SK-N-SH treated with all-trans-retinoic acid at 6 μM for 48 hours (cell line): ENCODE results near the gene CA5A.

Experiments used
- ATAC-seq: fragments of 200-7000 bp; cut with Tn5 transposase; 3 replicates; pipeline ENCODE4 v1.9.1; 2020; ENCODE audit warnings: mild to moderate bottlenecking, moderate library complexity
- ARNTL ChIP-seq: fragments of 450-650 bp; formaldehyde crosslinking; IDR thresholded peaks from 2 replicates; pipeline ENCODE4 v1.5.0; 2020; ENCODE audit warnings: low read depth, mild to moderate bottlenecking, moderate library complexity, borderline replicate concordance
- BACH2 ChIP-seq: fragments of 250-450 bp; sonication (Bioruptor Pico); IDR thresholded peaks from 2 replicates; pipeline ENCODE4 v1.9.0; 2021; ENCODE audit warnings: mild to moderate bottlenecking, borderline replicate concordance
- CSDC2 ChIP-seq: fragments of 250-450 bp; sonication (Bioruptor Pico); IDR thresholded peaks from 2 replicates; pipeline ENCODE4 v1.5.0; 2020; ENCODE audit warnings: mild to moderate bottlenecking, moderate library complexity
- ESRRG ChIP-seq: fragments of 250-450 bp; sonication (Bioruptor Pico); IDR thresholded peaks from 2 replicates; pipeline ENCODE4 v1.6.1; 2021; ENCODE audit warnings: mild to moderate bottlenecking
- ISL1 ChIP-seq: fragments of 250-450 bp; sonication (Bioruptor Pico); IDR thresholded peaks from 2 replicates; pipeline ENCODE4 v2.1.2; 2022; ENCODE audit warnings: mild to moderate bottlenecking, moderate library complexity
- RARB ChIP-seq: fragments of 250-450 bp; sonication (Bioruptor Pico); IDR thresholded peaks from 2 replicates; pipeline ENCODE4 v1.8.0; 2021; ENCODE audit warnings: mild to moderate bottlenecking, moderate library complexity
- SNAI2 ChIP-seq: fragments of 250-450 bp; sonication (Bioruptor Pico); IDR thresholded peaks from 2 replicates; pipeline ENCODE4 v1.5.0; 2020; ENCODE audit warnings: mild to moderate bottlenecking, moderate library complexity
- TOX ChIP-seq: fragments of 250-450 bp; sonication (Bioruptor Pico); IDR thresholded peaks from 2 replicates; pipeline ENCODE4 v1.8.0; 2021; ENCODE audit warnings: mild to moderate bottlenecking, moderate library complexity, borderline replicate concordance
- ZC3H10 ChIP-seq: fragments of 250-450 bp; sonication (Bioruptor Pico); IDR thresholded peaks from 2 replicates; pipeline ENCODE4 v1.5.1; 2021; ENCODE audit warnings: mild to moderate bottlenecking, moderate library complexity
- ZFP3 ChIP-seq: fragments of 250-450 bp; sonication (Bioruptor Pico); IDR thresholded peaks from 2 replicates; pipeline ENCODE4 v1.5.0; 2020; ENCODE audit warnings: mild to moderate bottlenecking, moderate library complexity
- ZFP30 ChIP-seq: fragments of 450-650 bp; formaldehyde crosslinking; IDR thresholded peaks from 2 replicates; pipeline ENCODE4 v1.5.0; 2022; ENCODE audit warnings: mild to moderate bottlenecking, moderate library complexity
- ZNF565 ChIP-seq: fragments of 450-650 bp; formaldehyde crosslinking; conservative IDR thresholded peaks from 2 replicates; pipeline ENCODE4 v1.5.0; 2020; ENCODE audit warnings: low read depth, mild to moderate bottlenecking, moderate library complexity
- ZNF70 ChIP-seq: fragments of 450-650 bp; formaldehyde crosslinking; IDR thresholded peaks from 2 replicates; pipeline ENCODE4 v1.5.0; 2020; ENCODE audit warnings: mild to moderate bottlenecking, moderate library complexity
- ZNF8 ChIP-seq: fragments of 450-650 bp; formaldehyde crosslinking; IDR thresholded peaks from 2 replicates; pipeline ENCODE4 v1.5.0; 2020; ENCODE audit warnings: mild to moderate bottlenecking, moderate library complexity
- TF ChIP-seq, protein P1 (sequence below): fragments of 250-450 bp; sonication (Bioruptor Pico); IDR thresholded peaks from 2 replicates; pipeline ENCODE4 v1.8.0; 2020; ENCODE audit warnings: mild to moderate bottlenecking, moderate library complexity, borderline replicate concordance
- TF ChIP-seq, protein P2 (sequence below): fragments of 250-450 bp; sonication (Bioruptor Pico); IDR thresholded peaks from 2 replicates; pipeline ENCODE4 v1.8.0; 2021; ENCODE audit warnings: low read depth, mild to moderate bottlenecking, moderate library complexity, borderline replicate concordance
- TF ChIP-seq, protein P3 (sequence below): fragments of 250-450 bp; sonication (Bioruptor Pico); IDR thresholded peaks from 2 replicates; pipeline ENCODE4 v1.5.1; 2020; ENCODE audit warnings: low read depth, mild to moderate bottlenecking, moderate library complexity
- TF ChIP-seq, protein P4 (sequence below): fragments of 250-450 bp; sonication (Bioruptor Pico); IDR thresholded peaks from 2 replicates; pipeline ENCODE4 v1.5.1; 2021; ENCODE audit warnings: mild to moderate bottlenecking, moderate library complexity
- TF ChIP-seq, protein P5 (sequence below): fragments of 250-450 bp; sonication (Bioruptor Pico); IDR thresholded peaks from 2 replicates; pipeline ENCODE4 v1.5.0; 2020; ENCODE audit warnings: mild to moderate bottlenecking, moderate library complexity

The CA5A gene

DNA sequence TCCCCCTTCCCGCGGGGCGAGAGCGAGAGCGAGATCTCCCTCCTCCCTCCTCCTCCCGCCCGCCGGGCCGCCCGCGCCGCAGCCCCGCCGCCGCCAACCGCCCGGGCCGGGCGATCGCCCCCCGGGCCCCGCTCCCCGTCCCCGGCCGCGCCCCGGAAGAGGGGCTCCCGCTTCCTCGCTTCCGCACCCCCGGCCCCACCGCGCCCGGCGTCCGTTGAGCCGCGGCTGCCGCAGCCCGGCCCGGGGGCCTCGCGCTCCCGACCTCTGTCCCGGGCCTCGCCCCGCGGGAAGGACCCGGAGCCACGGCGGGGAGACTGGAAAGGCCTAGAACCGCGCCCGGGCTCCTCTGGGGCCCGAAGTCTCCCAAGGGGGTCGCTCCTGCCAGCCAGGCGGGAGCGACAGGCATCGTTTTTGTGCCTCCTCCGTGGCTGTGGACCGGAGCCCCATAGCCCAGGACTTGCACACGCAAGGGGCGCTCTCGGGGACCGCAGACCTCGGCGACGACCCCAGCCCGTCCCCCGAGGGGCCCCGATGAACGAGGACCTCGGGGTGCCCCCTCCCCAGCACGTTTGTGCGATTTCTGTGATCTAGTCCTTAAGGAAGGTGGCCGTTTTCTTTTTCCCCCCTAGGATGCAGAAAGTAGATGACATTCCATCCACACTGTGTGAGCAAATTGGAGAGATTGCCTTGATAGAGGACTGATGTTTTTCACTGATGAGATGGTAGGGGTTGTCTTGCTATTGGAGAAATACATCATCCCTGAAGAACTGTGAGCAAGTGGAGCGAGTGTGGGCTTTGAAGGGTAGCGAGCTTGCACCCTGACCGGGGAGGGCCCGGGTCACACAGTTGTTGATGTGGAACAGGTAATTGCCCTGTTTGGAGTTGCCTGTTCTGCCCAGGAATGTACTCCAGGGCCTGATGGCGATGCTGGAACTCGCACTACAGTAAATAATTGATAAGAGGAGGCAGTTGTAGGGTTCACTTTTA lies 15.5 kb upstream of the CA5A start:
- ATAC-seq: no peak
- TF ChIP-seq ISL1 (CRISPR knock-in tag): no peak
- no peak for TF ChIP-seq ZNF8
- no peak for TF ChIP-seq ZFP30 (CRISPR knock-in tag)
- no peak for TF ChIP-seq RARB
- TF ChIP-seq, protein P1, sequence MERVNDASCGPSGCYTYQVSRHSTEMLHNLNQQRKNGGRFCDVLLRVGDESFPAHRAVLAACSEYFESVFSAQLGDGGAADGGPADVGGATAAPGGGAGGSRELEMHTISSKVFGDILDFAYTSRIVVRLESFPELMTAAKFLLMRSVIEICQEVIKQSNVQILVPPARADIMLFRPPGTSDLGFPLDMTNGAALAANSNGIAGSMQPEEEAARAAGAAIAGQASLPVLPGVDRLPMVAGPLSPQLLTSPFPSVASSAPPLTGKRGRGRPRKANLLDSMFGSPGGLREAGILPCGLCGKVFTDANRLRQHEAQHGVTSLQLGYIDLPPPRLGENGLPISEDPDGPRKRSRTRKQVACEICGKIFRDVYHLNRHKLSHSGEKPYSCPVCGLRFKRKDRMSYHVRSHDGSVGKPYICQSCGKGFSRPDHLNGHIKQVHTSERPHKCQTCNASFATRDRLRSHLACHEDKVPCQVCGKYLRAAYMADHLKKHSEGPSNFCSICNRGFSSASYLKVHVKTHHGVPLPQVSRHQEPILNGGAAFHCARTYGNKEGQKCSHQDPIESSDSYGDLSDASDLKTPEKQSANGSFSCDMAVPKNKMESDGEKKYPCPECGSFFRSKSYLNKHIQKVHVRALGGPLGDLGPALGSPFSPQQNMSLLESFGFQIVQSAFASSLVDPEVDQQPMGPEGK (CRISPR knock-in tag): no peak
- no peak for TF ChIP-seq ARNTL (CRISPR knock-in tag)
- TF ChIP-seq, protein P2, sequence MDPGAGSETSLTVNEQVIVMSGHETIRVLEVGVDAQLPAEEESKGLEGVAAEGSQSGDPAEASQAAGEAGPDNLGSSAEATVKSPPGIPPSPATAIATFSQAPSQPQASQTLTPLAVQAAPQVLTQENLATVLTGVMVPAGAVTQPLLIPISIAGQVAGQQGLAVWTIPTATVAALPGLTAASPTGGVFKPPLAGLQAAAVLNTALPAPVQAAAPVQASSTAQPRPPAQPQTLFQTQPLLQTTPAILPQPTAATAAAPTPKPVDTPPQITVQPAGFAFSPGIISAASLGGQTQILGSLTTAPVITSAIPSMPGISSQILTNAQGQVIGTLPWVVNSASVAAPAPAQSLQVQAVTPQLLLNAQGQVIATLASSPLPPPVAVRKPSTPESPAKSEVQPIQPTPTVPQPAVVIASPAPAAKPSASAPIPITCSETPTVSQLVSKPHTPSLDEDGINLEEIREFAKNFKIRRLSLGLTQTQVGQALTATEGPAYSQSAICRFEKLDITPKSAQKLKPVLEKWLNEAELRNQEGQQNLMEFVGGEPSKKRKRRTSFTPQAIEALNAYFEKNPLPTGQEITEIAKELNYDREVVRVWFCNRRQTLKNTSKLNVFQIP: no peak
- no peak for TF ChIP-seq SNAI2
- TF ChIP-seq BACH2 (CRISPR knock-in tag): no peak
- TF ChIP-seq ZFP3: no peak
- TF ChIP-seq, protein P3, sequence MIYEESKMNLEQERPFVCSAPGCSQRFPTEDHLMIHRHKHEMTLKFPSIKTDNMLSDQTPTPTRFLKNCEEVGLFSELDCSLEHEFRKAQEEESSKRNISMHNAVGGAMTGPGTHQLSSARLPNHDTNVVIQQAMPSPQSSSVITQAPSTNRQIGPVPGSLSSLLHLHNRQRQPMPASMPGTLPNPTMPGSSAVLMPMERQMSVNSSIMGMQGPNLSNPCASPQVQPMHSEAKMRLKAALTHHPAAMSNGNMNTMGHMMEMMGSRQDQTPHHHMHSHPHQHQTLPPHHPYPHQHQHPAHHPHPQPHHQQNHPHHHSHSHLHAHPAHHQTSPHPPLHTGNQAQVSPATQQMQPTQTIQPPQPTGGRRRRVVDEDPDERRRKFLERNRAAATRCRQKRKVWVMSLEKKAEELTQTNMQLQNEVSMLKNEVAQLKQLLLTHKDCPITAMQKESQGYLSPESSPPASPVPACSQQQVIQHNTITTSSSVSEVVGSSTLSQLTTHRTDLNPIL (CRISPR knock-in tag): no peak
- no peak for TF ChIP-seq ESRRG
- TF ChIP-seq TOX: no peak
- no peak for TF ChIP-seq ZNF70 (CRISPR knock-in tag)
- no peak for TF ChIP-seq ZNF565 (CRISPR knock-in tag)
- TF ChIP-seq ZC3H10 (CRISPR knock-in tag): no peak
- TF ChIP-seq, protein P4, sequence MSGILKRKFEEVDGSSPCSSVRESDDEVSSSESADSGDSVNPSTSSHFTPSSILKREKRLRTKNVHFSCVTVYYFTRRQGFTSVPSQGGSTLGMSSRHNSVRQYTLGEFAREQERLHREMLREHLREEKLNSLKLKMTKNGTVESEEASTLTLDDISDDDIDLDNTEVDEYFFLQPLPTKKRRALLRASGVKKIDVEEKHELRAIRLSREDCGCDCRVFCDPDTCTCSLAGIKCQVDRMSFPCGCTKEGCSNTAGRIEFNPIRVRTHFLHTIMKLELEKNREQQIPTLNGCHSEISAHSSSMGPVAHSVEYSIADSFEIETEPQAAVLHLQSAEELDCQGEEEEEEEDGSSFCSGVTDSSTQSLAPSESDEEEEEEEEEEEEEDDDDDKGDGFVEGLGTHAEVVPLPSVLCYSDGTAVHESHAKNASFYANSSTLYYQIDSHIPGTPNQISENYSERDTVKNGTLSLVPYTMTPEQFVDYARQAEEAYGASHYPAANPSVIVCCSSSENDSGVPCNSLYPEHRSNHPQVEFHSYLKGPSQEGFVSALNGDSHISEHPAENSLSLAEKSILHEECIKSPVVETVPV (CRISPR knock-in tag): no peak
- TF ChIP-seq, all 23 proteins: peak for 0

DNA sequence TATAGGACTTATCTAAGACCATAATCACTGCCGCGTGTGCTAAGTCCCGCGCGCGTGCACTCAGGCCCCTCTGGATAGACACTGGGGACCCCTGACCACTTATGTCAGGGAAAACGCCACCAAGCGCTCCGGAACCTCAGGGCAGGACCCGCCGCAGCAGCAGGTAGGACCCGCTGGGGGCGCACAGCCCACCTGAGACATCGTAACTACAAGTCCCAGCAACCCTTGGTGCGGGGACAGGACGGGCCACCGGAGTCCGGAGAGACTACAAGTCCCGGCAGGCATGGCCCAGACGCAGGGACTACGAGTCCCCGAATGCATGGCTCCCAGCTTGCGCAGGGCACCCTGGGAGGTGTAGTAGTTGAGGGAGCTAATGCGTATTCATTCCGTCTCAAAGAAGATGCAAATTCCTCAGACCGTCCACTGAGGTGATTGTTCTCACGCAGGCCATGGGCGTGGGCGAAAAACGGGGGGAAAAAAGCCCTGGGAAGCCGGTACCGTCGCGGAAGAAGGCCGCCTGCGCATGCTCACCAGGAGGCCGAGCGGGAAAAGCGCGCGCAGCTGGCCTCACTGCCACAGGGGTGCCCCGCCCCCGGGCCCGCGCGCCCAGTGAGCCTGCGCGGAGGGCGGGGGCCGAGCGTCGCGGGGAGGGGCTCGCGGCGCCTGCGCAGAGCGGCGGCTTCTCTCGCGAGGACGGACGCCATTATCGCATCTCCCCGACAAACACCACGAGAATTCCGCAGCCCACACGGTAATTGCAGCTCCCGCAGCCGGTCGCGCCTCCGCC lies 14.6 kb upstream of the CA5A start, which contains the start of gene BANP:
BANP (plus strand) TSS at position 670 of the 787 bp plus-strand sequence. CDS start 23,682 bp downstream, outside the sequence.
- TF ChIP-seq RARB (no peak), ZFP30 (CRISPR knock-in tag) (no peak), ZNF565 (CRISPR knock-in tag) (no peak), CSDC2 (CRISPR knock-in tag) (0 out of 2 replicates have a peak, but pooled peaks have one; percentile 50), ZFP3 (peak; percentile 42; the same call in 1 of the 2 replicates), TOX (no peak), ZNF70 (CRISPR knock-in tag) (0 out of 2 replicates have a peak, but pooled peaks have one; percentile 26)
- TF ChIP-seq, protein P5, sequence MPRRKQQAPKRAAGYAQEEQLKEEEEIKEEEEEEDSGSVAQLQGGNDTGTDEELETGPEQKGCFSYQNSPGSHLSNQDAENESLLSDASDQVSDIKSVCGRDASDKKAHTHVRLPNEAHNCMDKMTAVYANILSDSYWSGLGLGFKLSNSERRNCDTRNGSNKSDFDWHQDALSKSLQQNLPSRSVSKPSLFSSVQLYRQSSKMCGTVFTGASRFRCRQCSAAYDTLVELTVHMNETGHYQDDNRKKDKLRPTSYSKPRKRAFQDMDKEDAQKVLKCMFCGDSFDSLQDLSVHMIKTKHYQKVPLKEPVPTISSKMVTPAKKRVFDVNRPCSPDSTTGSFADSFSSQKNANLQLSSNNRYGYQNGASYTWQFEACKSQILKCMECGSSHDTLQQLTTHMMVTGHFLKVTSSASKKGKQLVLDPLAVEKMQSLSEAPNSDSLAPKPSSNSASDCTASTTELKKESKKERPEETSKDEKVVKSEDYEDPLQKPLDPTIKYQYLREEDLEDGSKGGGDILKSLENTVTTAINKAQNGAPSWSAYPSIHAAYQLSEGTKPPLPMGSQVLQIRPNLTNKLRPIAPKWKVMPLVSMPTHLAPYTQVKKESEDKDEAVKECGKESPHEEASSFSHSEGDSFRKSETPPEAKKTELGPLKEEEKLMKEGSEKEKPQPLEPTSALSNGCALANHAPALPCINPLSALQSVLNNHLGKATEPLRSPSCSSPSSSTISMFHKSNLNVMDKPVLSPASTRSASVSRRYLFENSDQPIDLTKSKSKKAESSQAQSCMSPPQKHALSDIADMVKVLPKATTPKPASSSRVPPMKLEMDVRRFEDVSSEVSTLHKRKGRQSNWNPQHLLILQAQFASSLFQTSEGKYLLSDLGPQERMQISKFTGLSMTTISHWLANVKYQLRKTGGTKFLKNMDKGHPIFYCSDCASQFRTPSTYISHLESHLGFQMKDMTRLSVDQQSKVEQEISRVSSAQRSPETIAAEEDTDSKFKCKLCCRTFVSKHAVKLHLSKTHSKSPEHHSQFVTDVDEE: peak; percentile 76
- TF ChIP-seq, protein P3 (CRISPR knock-in tag): no peak

More for the DNA sequence above, 14.6 kb upstream of the CA5A start, which contains the start of gene BANP:
- peak; percentile 100 for ATAC-seq
